Activated CD8-positive, alpha-beta T cell treated with anti-CD3 and anti-CD28 coated beads for 36 hours (primary cell): ENCODE results near the gene ZSWIM4. TPM values are rescaled to one million over a fixed set of nuclear protein-coding genes. Genes with fewer than 3 reads are reported as not detected.

Experiments used
- ATAC-seq: fragments of 200-7000 bp; cut with Tn5 transposase; one replicate; pipeline ENCODE4 v1.10.0; 2021; ENCODE audit warnings: mild to moderate bottlenecking, moderate library complexity
- CTCF ChIA-PET: fragments of 350-600 bp; sonication (Branson Sonifier 250); formaldehyde crosslinking; loops from one replicate; lab custom pipeline; 2021; ENCODE audit warnings: antibody characterized with exemption; lab: Charles Lee
- POLR2A ChIA-PET: fragments of 350-600 bp; sonication (Branson Sonifier 250); formaldehyde crosslinking; loops from one replicate; lab custom pipeline; 2021; ENCODE audit warnings: antibody characterized with exemption; lab: Charles Lee
- DNase-seq: peaks from one replicate; pipeline ENCODE4 v3.0.0-alpha.2; 2020
- H3K27ac Mint-ChIP-seq: one replicate; pipeline ENCODE4 v1.8.0; 2021; ENCODE audit warnings: mild to moderate bottlenecking, mixed read lengths
- H3K27me3 Mint-ChIP-seq: one replicate; pipeline ENCODE4 v1.8.0; 2021; ENCODE audit warnings: mixed read lengths
- H3K36me3 Mint-ChIP-seq: one replicate; pipeline ENCODE4 v1.8.0; 2021; ENCODE audit warnings: low read depth, mixed read lengths
- H3K4me1 Mint-ChIP-seq: one replicate; pipeline ENCODE4 v1.8.0; 2021; ENCODE audit warnings: low read depth, mixed read lengths
- H3K4me3 Mint-ChIP-seq: one replicate; pipeline ENCODE4 v1.8.0; 2021; ENCODE audit warnings: mild to moderate bottlenecking, moderate library complexity, mixed read lengths
- H3K9me3 Mint-ChIP-seq: one replicate; pipeline ENCODE4 v1.8.0; 2021; ENCODE audit warnings: mixed read lengths
- CTCF ChIP-seq: fragments of 200-600 bp; IDR thresholded peaks from one replicate; pipeline ENCODE4 v1.8.0; 2022; ENCODE audit warnings: antibody characterized with exemption, mild to moderate bottlenecking
- intact Hi-C: fragments of 100-400 bp; cut with micrococcal nuclease; formaldehyde crosslinking; loops from one replicate; pipeline ENCODE4 v1.10.0; 2022
- total RNA-seq, 2 experiments: library from RNA; stranded (reverse); gene quantifications; one replicate each; pipeline ENCODE4 v1.2.3, GENCODE V29; 2021

The ZSWIM4 gene
- total RNA-seq, 2 experiments from 2014 or later: 6.6 to 6.8 TPM

- peak overlapping the region; percentile 84 for H3K4me3 Mint-ChIP-seq
- H3K4me1 Mint-ChIP-seq: peaks cover 11% of the 10 kb centered on the region
- ATAC-seq (no peak), DNase-seq (no peak)
- peak overlapping the region; percentile 74 for H3K27ac Mint-ChIP-seq
- intact Hi-C loops: no loop called here
- no peak for TF ChIP-seq CTCF
- H3K36me3 Mint-ChIP-seq: peaks cover 33% of the 10 kb centered on the region
- POLR2A ChIA-PET: interaction anchor here (1.4 to 2.9 kb wide), 2 partner anchors 8 to 18 kb away, joined by 10 to 18 read pairs; partner anchors contain the start of gene C19orf53
- H3K27me3 Mint-ChIP-seq: no peaks in the 10 kb centered on the region
- no peaks in the 10 kb centered on the region for H3K9me3 Mint-ChIP-seq
- CTCF ChIA-PET: interaction anchor here (1.2 kb wide), 1 partner anchor 97 kb away, joined by 3 read pairs; no protein-coding TSS in a partner anchor
Measured at GRCh38 chr19:13765395-13766094, 29.7 kb upstream of the ZSWIM4 start.

- Mint-ChIP-seq H3K4me1 (peaks cover 11% of the 10 kb centered on the region), H3K27me3 (no peaks in the 10 kb centered on the region), H3K36me3 (peaks cover 30% of the 10 kb centered on the region), H3K9me3 (no peaks in the 10 kb centered on the region), H3K4me3 (peak overlapping the region; percentile 84), H3K27ac (no peak overlapping the region)
- ATAC-seq (no peak), DNase-seq (no peak)
- intact Hi-C loops: no loop called here
- POLR2A ChIA-PET: no interaction called here
- CTCF ChIA-PET: interaction anchor here (1.2 kb wide), 1 partner anchor 96 kb away, joined by 3 read pairs; no protein-coding TSS in a partner anchor
- TF ChIP-seq CTCF: no peak
Measured at GRCh38 chr19:13766095-13766481, 29.2 kb upstream of the ZSWIM4 start.

GRCh38 chr19:13768510-13768909 is 26.7 kb upstream of the ZSWIM4 start:
- H3K27me3 Mint-ChIP-seq: no peaks in the 10 kb centered on the region
- H3K4me3 Mint-ChIP-seq: no peak overlapping the region
- no peak for TF ChIP-seq CTCF
- peaks cover 24% of the 10 kb centered on the region for H3K36me3 Mint-ChIP-seq
- ChIA-PET POLR2A (interaction anchor here (0.8 kb wide), 1 partner anchor 21 kb away, joined by 3 read pairs; a partner anchor contains a TSS), CTCF (interaction anchor here (0.9 kb wide), 1 partner anchor 94 kb away, joined by 3 read pairs; no protein-coding TSS in a partner anchor)
- H3K9me3 Mint-ChIP-seq: no peaks in the 10 kb centered on the region
- H3K27ac Mint-ChIP-seq: no peak overlapping the region
- DNase-seq: no peak
- ATAC-seq: no peak
- peaks cover 11% of the 10 kb centered on the region for H3K4me1 Mint-ChIP-seq
- intact Hi-C loops: no loop called here

- H3K4me3 Mint-ChIP-seq: no peak overlapping the region
- no peak overlapping the region for H3K27ac Mint-ChIP-seq
- TF ChIP-seq CTCF: no peak
- no peaks in the 10 kb centered on the region for H3K27me3 Mint-ChIP-seq
- no peaks in the 10 kb centered on the region for H3K9me3 Mint-ChIP-seq
- ChIA-PET POLR2A (no interaction called here), CTCF (no interaction called here)
- H3K4me1 Mint-ChIP-seq: peaks cover 13% of the 10 kb centered on the region
- DNase-seq (no peak), ATAC-seq (no peak)
- peaks cover 23% of the 10 kb centered on the region for H3K36me3 Mint-ChIP-seq
- intact Hi-C loops: no loop called here
Measured at GRCh38 chr19:13770013-13770635, 25.1 kb upstream of the ZSWIM4 start.
